Measurements from ENCODE around the gene XK. TPM values are rescaled to one million over a fixed set of nuclear protein-coding genes. Genes with fewer than 3 reads are reported as not detected.

XK gene
- total and polyA plus RNA-seq, 2 of the 4 experiments (the other 2 are of a cell fraction): under 0.01 to 0.02 TPM

DNA sequence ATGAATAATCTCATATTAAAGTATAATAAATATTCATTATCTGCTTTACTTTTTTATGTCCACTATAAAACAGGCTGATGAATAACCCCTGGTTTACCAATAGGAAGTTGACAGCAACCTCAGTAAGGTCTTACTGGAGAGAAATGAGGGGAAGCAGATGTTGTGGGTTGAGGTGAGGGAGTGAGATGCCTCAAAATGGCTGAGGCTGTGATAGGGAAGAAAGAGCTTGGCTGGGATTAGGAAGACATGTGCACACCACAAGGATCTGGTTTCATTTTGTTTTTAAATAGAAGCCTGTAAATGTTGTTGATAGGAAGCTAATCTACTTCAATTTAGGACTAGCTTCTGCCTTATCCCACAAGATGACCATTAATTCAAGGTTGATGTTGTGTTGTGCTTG is 79.9 kb downstream of the XK start:
- H3K4me2 ChIP-seq (ENCODE audit: low read depth, low read length): no peak overlapping the region
- H2BK120ac ChIP-seq (ENCODE audit: low read depth, low read length): no peak overlapping the region
- CTCF ChIA-PET: no interaction called here
- no peak overlapping the region for H4K91ac ChIP-seq (ENCODE audit: insufficient read depth, low read depth, low read length)
- no peak overlapping the region for H2AK9ac ChIP-seq (replicated peaks; ENCODE audit: low read depth, low read length, poor library complexity)
- BruUV-seq (replicated peaks): no TSS peak
- no peak overlapping the region for H2BK20ac ChIP-seq (ENCODE audit: low read depth, low read length)
- ATAC-seq (ENCODE audit: low read depth): no peak
- POLR2A ChIA-PET (ENCODE audit: unreplicated experiment): no interaction called here
- no peak overlapping the region for H2BK15ac ChIP-seq (ENCODE audit: low read depth, low read length)
- no peak overlapping the region for H2AK5ac ChIP-seq (ENCODE audit: low read depth, low read length)
- in situ Hi-C loops (cut with MboI; ENCODE audit: low sequenced_read_pairs) (no loop called here), dilution Hi-C loops (cut with HindIII; ENCODE audit: low sequenced_read_pairs, unreplicated experiment) (no loop called here), intact Hi-C loops (cut with micrococcal nuclease) (no loop called here)
- H3K56ac ChIP-seq (ENCODE audit: extremely low read depth, insufficient read depth, low read length): no peak overlapping the region
- no peak overlapping the region for H3K4me3 ChIP-seq (ENCODE audit: insufficient read depth, low read depth, low read length)
- no peak for TF ChIP-seq BHLHE40 (IDR thresholded peaks at IDR 0.05; ENCODE audit: low read depth, low read length)
- no peak for TF ChIP-seq RFX5 (IDR thresholded peaks at IDR 0.05; ENCODE audit: low read depth, low read length)
- TF ChIP-seq, protein P1, sequence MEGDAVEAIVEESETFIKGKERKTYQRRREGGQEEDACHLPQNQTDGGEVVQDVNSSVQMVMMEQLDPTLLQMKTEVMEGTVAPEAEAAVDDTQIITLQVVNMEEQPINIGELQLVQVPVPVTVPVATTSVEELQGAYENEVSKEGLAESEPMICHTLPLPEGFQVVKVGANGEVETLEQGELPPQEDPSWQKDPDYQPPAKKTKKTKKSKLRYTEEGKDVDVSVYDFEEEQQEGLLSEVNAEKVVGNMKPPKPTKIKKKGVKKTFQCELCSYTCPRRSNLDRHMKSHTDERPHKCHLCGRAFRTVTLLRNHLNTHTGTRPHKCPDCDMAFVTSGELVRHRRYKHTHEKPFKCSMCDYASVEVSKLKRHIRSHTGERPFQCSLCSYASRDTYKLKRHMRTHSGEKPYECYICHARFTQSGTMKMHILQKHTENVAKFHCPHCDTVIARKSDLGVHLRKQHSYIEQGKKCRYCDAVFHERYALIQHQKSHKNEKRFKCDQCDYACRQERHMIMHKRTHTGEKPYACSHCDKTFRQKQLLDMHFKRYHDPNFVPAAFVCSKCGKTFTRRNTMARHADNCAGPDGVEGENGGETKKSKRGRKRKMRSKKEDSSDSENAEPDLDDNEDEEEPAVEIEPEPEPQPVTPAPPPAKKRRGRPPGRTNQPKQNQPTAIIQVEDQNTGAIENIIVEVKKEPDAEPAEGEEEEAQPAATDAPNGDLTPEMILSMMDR (conservative IDR thresholded peaks at IDR 0.05; ENCODE audit: low read depth, low read length): no peak
- TF ChIP-seq POLR2A (IDR thresholded peaks at IDR 0.05; ENCODE audit: low read depth, low read length): no peak
- TF ChIP-seq, protein P2, sequence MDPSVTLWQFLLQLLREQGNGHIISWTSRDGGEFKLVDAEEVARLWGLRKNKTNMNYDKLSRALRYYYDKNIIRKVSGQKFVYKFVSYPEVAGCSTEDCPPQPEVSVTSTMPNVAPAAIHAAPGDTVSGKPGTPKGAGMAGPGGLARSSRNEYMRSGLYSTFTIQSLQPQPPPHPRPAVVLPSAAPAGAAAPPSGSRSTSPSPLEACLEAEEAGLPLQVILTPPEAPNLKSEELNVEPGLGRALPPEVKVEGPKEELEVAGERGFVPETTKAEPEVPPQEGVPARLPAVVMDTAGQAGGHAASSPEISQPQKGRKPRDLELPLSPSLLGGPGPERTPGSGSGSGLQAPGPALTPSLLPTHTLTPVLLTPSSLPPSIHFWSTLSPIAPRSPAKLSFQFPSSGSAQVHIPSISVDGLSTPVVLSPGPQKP (IDR thresholded peaks at IDR 0.05; ENCODE audit: borderline replicate concordance, low read depth, low read length): no peak
- TF ChIP-seq, protein P3, sequence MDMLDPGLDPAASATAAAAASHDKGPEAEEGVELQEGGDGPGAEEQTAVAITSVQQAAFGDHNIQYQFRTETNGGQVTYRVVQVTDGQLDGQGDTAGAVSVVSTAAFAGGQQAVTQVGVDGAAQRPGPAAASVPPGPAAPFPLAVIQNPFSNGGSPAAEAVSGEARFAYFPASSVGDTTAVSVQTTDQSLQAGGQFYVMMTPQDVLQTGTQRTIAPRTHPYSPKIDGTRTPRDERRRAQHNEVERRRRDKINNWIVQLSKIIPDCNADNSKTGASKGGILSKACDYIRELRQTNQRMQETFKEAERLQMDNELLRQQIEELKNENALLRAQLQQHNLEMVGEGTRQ (IDR thresholded peaks at IDR 0.05; ENCODE audit: low read depth, low read length): no peak
- no peak for TF ChIP-seq RAD21 (IDR thresholded peaks at IDR 0.05; ENCODE audit: low read length)
- no peak for TF ChIP-seq RCOR1 (IDR thresholded peaks at IDR 0.05; ENCODE audit: insufficient replicate concordance, low read length)
- no peak for TF ChIP-seq CHD1 (IDR thresholded peaks at IDR 0.05; ENCODE audit: low read depth, low read length)
- no peak for TF ChIP-seq MXI1 (IDR thresholded peaks at IDR 0.05; ENCODE audit: borderline replicate concordance, low read depth, low read length)
- no peak for TF ChIP-seq CEBPB (IDR thresholded peaks at IDR 0.05; ENCODE audit: low read depth, low read length)
- no peak for TF ChIP-seq MAFK (IDR thresholded peaks at IDR 0.05; ENCODE audit: low read depth, low read length)
- TF ChIP-seq NFE2L2 (IDR thresholded peaks at IDR 0.05; ENCODE audit: low read depth, low read length): no peak
- TF ChIP-seq SMC3 (IDR thresholded peaks at IDR 0.05; ENCODE audit: low read depth, low read length): no peak
- TF ChIP-seq MAZ (IDR thresholded peaks at IDR 0.05; ENCODE audit: borderline replicate concordance, low read depth, low read length): no peak
- no peak for TF ChIP-seq FOS (IDR thresholded peaks at IDR 0.05; ENCODE audit: low read depth, low read length)
- H3K14ac ChIP-seq (replicated peaks; ENCODE audit: low read depth, low read length): no peak overlapping the region
- H3K4ac ChIP-seq (ENCODE audit: low read depth, low read length): no peak overlapping the region
- no peak overlapping the region for H4K5ac ChIP-seq (ENCODE audit: low read depth, low read length)
- no peak overlapping the region for H2AFZ ChIP-seq (replicated peaks; ENCODE audit: low read length, poor library complexity)
- H3K4me1 ChIP-seq (ENCODE audit: control insufficient read depth, insufficient read depth, low read length): no peaks in the 10 kb centered on the region
- no peak overlapping the region for H3K9ac ChIP-seq (ENCODE audit: low read depth, low read length)
- no peaks in the 10 kb centered on the region for H3K36me3 ChIP-seq (ENCODE audit: control insufficient read depth, insufficient read depth, low read length)
- H4K8ac ChIP-seq (ENCODE audit: low read depth in 2 of 2, low read length in 2 of 2): no peak overlapping the region
- no peaks in the 10 kb centered on the region for H3K79me1 ChIP-seq (ENCODE audit: low read depth in 1 of 2, low read length in 2 of 2)
- H3K9me3 ChIP-seq (ENCODE audit: control insufficient read depth, insufficient read depth, low read length): no peaks in the 10 kb centered on the region
- no peaks in the 10 kb centered on the region for H4K20me1 ChIP-seq (ENCODE audit: insufficient read depth, low read length)
- no peak for DNase-seq
- no peak overlapping the region for H2BK5ac ChIP-seq (ENCODE audit: low read depth, low read length, poor library complexity, severe bottlenecking)
- H3K23ac ChIP-seq (ENCODE audit: low read depth, low read length): no peak overlapping the region
- peaks cover 1% of the 10 kb centered on the region; the same call in 1 of the 2 replicates for H3K27me3 ChIP-seq (ENCODE audit: control insufficient read depth, insufficient read depth, low read length)
- no peaks in the 10 kb centered on the region for H3K9me1 ChIP-seq (ENCODE audit: insufficient read depth, low read length)
- H3K27ac ChIP-seq (ENCODE audit: insufficient read depth, low read length): no peak overlapping the region
- no peak overlapping the region for H3K18ac ChIP-seq (ENCODE audit: low read depth, low read length)
